Measurements from ENCODE around the gene CYP19A1. TPM values are rescaled to one million over a fixed set of nuclear protein-coding genes. Genes with fewer than 3 reads are reported as not detected.

Gene CYP19A1
- polyA plus RNA-seq, 1 of the 3 experiments (the other 2 are of a cell fraction) = 0.03 TPM

- no peak overlapping the region for H3K4me3 ChIP-seq (ENCODE audit: low read depth in 2 of 2, low read length in 1 of 2)
- 55% methylated on average over 5 of the region's 5 CpGs for WGBS (ENCODE audit: low lambda C conversion rate)
- TF ChIP-seq RFX5 (IDR thresholded peaks at IDR 0.05; ENCODE audit: low read length) = no peak
- TF ChIP-seq GATA2 (CRISPR knock-in tag; IDR thresholded peaks at IDR 0.05) = no peak
- TF ChIP-seq PBX3 (IDR thresholded peaks at IDR 0.05) = no peak
- TF ChIP-seq NRF1 (IDR thresholded peaks at IDR 0.05; ENCODE audit: low read depth, low read length) = no peak
- no peak for TF ChIP-seq POLR2AphosphoS5 (IDR thresholded peaks at IDR 0.05; ENCODE audit: low read depth, low read length)
- TF ChIP-seq CHD2 (IDR thresholded peaks at IDR 0.05; ENCODE audit: low read length, partially characterized antibody) = no peak
- TF ChIP-seq CTCF (IDR thresholded peaks at IDR 0.05) = no peak
- no peak for TF ChIP-seq ELF1 (IDR thresholded peaks at IDR 0.05)
- TF ChIP-seq TCF12 (IDR thresholded peaks at IDR 0.05) = no peak
- TF ChIP-seq FOXM1 (IDR thresholded peaks at IDR 0.05; ENCODE audit: low read depth) = no peak
- TF ChIP-seq RCOR1 (IDR thresholded peaks at IDR 0.05; ENCODE audit: low read length) = no peak
- TF ChIP-seq REST (IDR thresholded peaks at IDR 0.05; ENCODE audit: low read depth, low read length) = no peak
- TF ChIP-seq SMC3 (IDR thresholded peaks at IDR 0.05; ENCODE audit: low read depth, low read length) = no peak
- TF ChIP-seq SIN3A (IDR thresholded peaks at IDR 0.05; ENCODE audit: borderline replicate concordance, low read depth, low read length) = no peak
Observed at GRCh38 chr15:51212239-51212638, 126.2 kb downstream of the CYP19A1 start.

More at GRCh38 chr15:51212239-51212638, 126.2 kb downstream of the CYP19A1 start:
- Histone ChIP-seq H3K27me3 (ENCODE audit: insufficient read depth) (peaks cover 10% of the 10 kb centered on the region; the same call in 1 of the 2 replicates), H3K9ac (no peak overlapping the region), H3K4me2 (no peak overlapping the region), H3K9me3 (no peaks in the 10 kb centered on the region), H3K36me3 (replicated peaks in 1 of 2; ENCODE audit: control insufficient read depth in 1 of 2, insufficient read depth in 2 of 2, low read length in 1 of 2) (no peaks in the 10 kb centered on the region), H3K4me1 (ENCODE audit: control insufficient read depth in 1 of 2, insufficient read depth in 2 of 2, low read depth in 1 of 2, low read length in 1 of 2) (no peaks in the 10 kb centered on the region), H3K27ac (ENCODE audit: low read depth in 2 of 2, low read length in 1 of 2) (no peak overlapping the region), H2AFZ (ENCODE audit: low read depth) (no peak overlapping the region), H3F3A (replicated peaks; ENCODE audit: insufficient read depth) (no peaks in the 10 kb centered on the region), H3K79me2 (ENCODE audit: insufficient read depth) (no peaks in the 10 kb centered on the region), H4K20me1 (ENCODE audit: insufficient read depth) (no peaks in the 10 kb centered on the region), H3K9me2 (no peaks in the 10 kb centered on the region)
- POLR2A ChIA-PET = no interaction called here
- CTCF ChIA-PET = interaction anchor here (1.2 kb wide), 1 partner anchor 191 kb away, joined by 3 read pairs; no protein-coding TSS in a partner anchor
- no peak for DNase-seq

All from SK-N-SH (cell line).